MM.1S (cell line): Measurements from ENCODE around the gene ATE1.

Experiments
- CTCF ChIP-seq: fragments of 300-600 bp; sonication (generic); IDR thresholded peaks from 2 replicates; pipeline ENCODE4 v1.5.1; 2016; ENCODE audit warnings: antibody characterized with exemption, low read length, mixed read lengths
- EZH2 ChIP-seq: fragments of 300-600 bp; sonication (generic); optimal IDR thresholded peaks from 2 replicates; pipeline ENCODE3; 2017; ENCODE audit warnings: low read depth, mild to moderate bottlenecking, antibody characterized with exemption, low read length, mixed read lengths
- EZH2phosphoT487 ChIP-seq: fragments of 300-600 bp; sonication (generic); IDR thresholded peaks from 2 replicates; pipeline ENCODE4 v1.6.1; 2018; ENCODE audit warnings: antibody characterized with exemption, low read length

GRCh38 chr10:121774404-121774803 is 153.4 kb downstream of the ATE1 start:
- TF ChIP-seq EZH2 = no peak
- TF ChIP-seq CTCF = no peak
- TF ChIP-seq EZH2phosphoT487 = no peak
